Breast epithelium (tissue), 4 donors: Measurements from ENCODE around the gene KRTAP10-5. TPM values are rescaled to one million over a fixed set of nuclear protein-coding genes. Genes with fewer than 3 reads are reported as not detected.

Experiments used
- DNase-seq, 2 donors: peaks; one replicate each; pipeline ENCODE4 v3.0.0-alpha.2; 2019; ENCODE audit warnings: low spot score in 2 of 2
- H3K27ac ChIP-seq, 2 donors: fragments of 200-600 bp; sonication (generic) in 1 of 2; one replicate each; pipeline ENCODE4 v1.5.1; 2016 to 2019; ENCODE audit warnings: mild to moderate bottlenecking in 1 of 2
- H3K27me3 ChIP-seq, 2 donors: fragments of 200-600 bp; sonication (generic) in 1 of 2; one replicate each; pipeline versions ENCODE4 v1.5.1 to v1.6.0; 2017 to 2019; ENCODE audit warnings: control low read depth in 1 of 2, mild to moderate bottlenecking in 1 of 2
- H3K36me3 ChIP-seq: fragments of 200-600 bp; one replicate; pipeline ENCODE4 v1.5.1; 2019
- H3K4me1 ChIP-seq, 2 donors: fragments of 200-600 bp; sonication (generic); one replicate each; pipeline ENCODE4 v1.5.1; 2016 to 2019; ENCODE audit warnings: control low read depth in 1 of 2
- H3K4me3 ChIP-seq, 3 donors: fragments of 200-600 bp; sonication (generic); 1 replicate in 2 of 3; 2 replicates in 1 of 3; pipeline ENCODE4 v1.5.1; 2016 to 2019; ENCODE audit warnings: mild to moderate bottlenecking in 3 of 3, moderate library complexity in 2 of 3
- H3K9me3 ChIP-seq, 2 donors: fragments of 200-600 bp; sonication (generic) in 1 of 2; one replicate each; pipeline ENCODE4 v1.5.1; 2016 to 2019; ENCODE audit warnings: control low read depth in 1 of 2
- CTCF ChIP-seq, 3 donors: fragments of 450-650 bp; IDR thresholded peaks; one replicate each; pipeline ENCODE4 v1.5.1; 2016 to 2017; ENCODE audit warnings: antibody characterized with exemption in 3 of 3, mild to moderate bottlenecking in 3 of 3, moderate library complexity in 3 of 3
- POLR2A ChIP-seq: fragments of 450-650 bp; IDR thresholded peaks from one replicate; pipeline ENCODE4 v1.6.1; 2016; ENCODE audit warnings: antibody characterized with exemption, mild to moderate bottlenecking, moderate library complexity
- POLR2AphosphoS5 ChIP-seq, 3 donors: sonication (generic); formaldehyde crosslinking; IDR thresholded peaks; one replicate each; pipeline ENCODE4 v1.6.1; 2017; ENCODE audit warnings: antibody characterized with exemption in 3 of 3
- intact Hi-C: fragments of 100-400 bp; cut with DNase I; formaldehyde crosslinking; loops from one replicate; pipeline ENCODE4 v1.15.1; 2023; ENCODE audit warnings: low total_unique reads
- total RNA-seq, 3 donors: library from RNA; depleted of rRNA; stranded (reverse); fragments of >200 nt; gene quantifications; one replicate each; pipeline ENCODE4 v1.1.0, GENCODE V29; 2016

The KRTAP10-5 gene
- total RNA-seq, 3 donors from 2014 or later = not detected

DNA sequence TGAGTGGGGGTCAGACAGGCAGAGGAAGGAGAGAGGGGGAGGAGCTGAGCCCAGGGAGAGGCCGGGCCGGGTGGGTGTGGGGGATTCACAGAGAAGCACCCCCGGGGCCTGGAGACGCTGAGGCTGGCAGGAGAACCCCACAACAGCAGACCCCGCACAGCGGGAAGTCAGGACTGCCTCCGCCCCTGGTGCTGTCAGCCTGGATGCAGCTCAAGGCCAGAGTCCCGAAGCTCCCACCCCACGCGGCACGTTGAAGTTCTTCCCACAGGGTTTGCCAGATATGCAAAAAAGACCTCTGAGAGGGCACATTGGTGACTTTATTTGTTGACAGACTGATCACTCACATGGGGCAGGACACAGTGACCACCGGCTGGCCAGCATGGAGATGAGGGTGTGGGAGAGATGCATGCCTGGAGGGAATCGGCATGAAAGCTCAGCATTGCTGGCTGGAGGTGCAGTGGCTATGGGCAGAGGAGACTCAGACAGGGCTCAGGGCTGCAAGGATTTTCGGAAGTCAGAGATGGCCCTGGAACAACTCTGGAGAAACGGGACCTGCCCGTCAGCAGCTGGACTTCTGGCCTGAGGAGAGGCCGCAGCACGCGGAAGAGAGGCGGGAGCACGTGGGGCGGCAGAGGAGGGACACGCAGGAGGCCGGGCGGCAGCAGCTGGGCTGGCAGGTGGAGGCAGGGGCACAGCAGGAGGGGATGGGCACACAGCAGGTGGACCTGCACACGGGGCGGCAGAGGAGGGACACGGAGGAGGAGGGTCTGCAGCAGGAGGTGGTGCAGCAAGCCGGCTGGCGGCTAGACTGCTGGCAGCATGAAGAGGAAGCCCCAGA, 22.7 kb downstream of the KRTAP10-5 start:
- Histone ChIP-seq H3K4me1 (no peaks in the 10 kb centered on the region), H3K4me3 (no peak overlapping the region), H3K27me3 (peaks cover 0 to 35% of the 10 kb centered on the region in 2 donors), H3K27ac (no peak overlapping the region), H3K9me3 (peaks cover 6 to 7% of the 10 kb centered on the region in 2 donors), H3K36me3 (no peaks in the 10 kb centered on the region)
- DNase-seq = peak in 1 of 2 donors; percentile 50
- intact Hi-C loops = no loop called here
- TF ChIP-seq POLR2AphosphoS5 (IDR thresholded peaks at IDR 0.05) = no peak
- TF ChIP-seq CTCF (IDR thresholded peaks at IDR 0.05) = no peak
- no peak for TF ChIP-seq POLR2A

GRCh38 chr21:44556879-44557278, 23.5 kb downstream of the KRTAP10-5 start:
- Histone ChIP-seq H3K27me3 (peaks cover 0 to 43% of the 10 kb centered on the region in 2 donors), H3K4me3 (no peak overlapping the region), H3K36me3 (no peaks in the 10 kb centered on the region), H3K9me3 (peaks cover 5 to 6% of the 10 kb centered on the region in 2 donors), H3K4me1 (no peaks in the 10 kb centered on the region), H3K27ac (no peak overlapping the region)
- DNase-seq = no peak
- no peak for TF ChIP-seq POLR2AphosphoS5 (IDR thresholded peaks at IDR 0.05)
- no peak for TF ChIP-seq POLR2A
- TF ChIP-seq CTCF (IDR thresholded peaks at IDR 0.05) = no peak
- intact Hi-C loops = no loop called here

GRCh38 chr21:44555200-44555875, 25.1 kb downstream of the KRTAP10-5 start:
- no peak overlapping the region for H3K4me3 ChIP-seq
- peaks cover 5 to 6% of the 10 kb centered on the region in 2 donors for H3K9me3 ChIP-seq
- H3K27ac ChIP-seq = no peak overlapping the region
- no peaks in the 10 kb centered on the region for H3K36me3 ChIP-seq
- peaks cover 0 to 46% of the 10 kb centered on the region in 2 donors for H3K27me3 ChIP-seq
- H3K4me1 ChIP-seq = no peaks in the 10 kb centered on the region
- TF ChIP-seq POLR2A (no peak), POLR2AphosphoS5 (IDR thresholded peaks at IDR 0.05) (no peak), CTCF (IDR thresholded peaks at IDR 0.05) (no peak)
- intact Hi-C loops = no loop called here
- DNase-seq = peak in 1 of 2 donors; percentile 38

- peak in 1 of 2 donors; percentile 34 for DNase-seq
- peaks cover 0 to 5% of the 10 kb centered on the region in 2 donors for H3K9me3 ChIP-seq
- peaks cover 0 to 62% of the 10 kb centered on the region in 2 donors for H3K27me3 ChIP-seq
- intact Hi-C loops = no loop called here
- H3K4me3 ChIP-seq = no peak overlapping the region
- no peaks in the 10 kb centered on the region for H3K4me1 ChIP-seq
- no peaks in the 10 kb centered on the region for H3K36me3 ChIP-seq
- H3K27ac ChIP-seq = no peak overlapping the region
- no peak for TF ChIP-seq POLR2A
- TF ChIP-seq CTCF (IDR thresholded peaks at IDR 0.05) = no peak
- no peak for TF ChIP-seq POLR2AphosphoS5 (IDR thresholded peaks at IDR 0.05)
These were observed 27.7 kb downstream of the KRTAP10-5 start for GRCh38 chr21:44552681-44553080.

GRCh38 chr21:44552136-44552535, 28.3 kb downstream of the KRTAP10-5 start:
- peaks cover 0 to 57% of the 10 kb centered on the region in 2 donors for H3K27me3 ChIP-seq
- no peaks in the 10 kb centered on the region for H3K36me3 ChIP-seq
- H3K9me3 ChIP-seq = peaks cover 0 to 5% of the 10 kb centered on the region in 2 donors
- no peaks in the 10 kb centered on the region for H3K4me1 ChIP-seq
- no peak overlapping the region for H3K27ac ChIP-seq
- H3K4me3 ChIP-seq = no peak overlapping the region
- intact Hi-C loops = no loop called here
- TF ChIP-seq POLR2AphosphoS5 (IDR thresholded peaks at IDR 0.05) (no peak), POLR2A (no peak), CTCF (IDR thresholded peaks at IDR 0.05) (no peak)
- DNase-seq = peak in 1 of 2 donors; percentile 37
